ENCODE measurements around the gene FRYL. TPM values are rescaled to one million over a fixed set of nuclear protein-coding genes. Genes with fewer than 3 reads are reported as not detected.

The FRYL gene
- total RNA-seq (2021; ENCODE audit: unreplicated experiment), result 47.7 TPM
- 10.7 and 15.4 TPM in 2 replicates for polyA plus RNA-seq (2012)
- Bru-seq, nascent RNA, result percentile 83 among the genes with signal in this experiment
- percentile 75 among the genes with signal in this experiment for BruChase-seq, experiment 1, labeled RNA remaining after a 6-hour chase
- percentile 77 among the genes with signal in this experiment for BruChase-seq, experiment 2, labeled RNA remaining after a 2-hour chase
- long read RNA-seq, partial matches to known transcripts, result 6 of 9 reads
- long read RNA-seq, other reads (novel, unspliced or antisense), result 3 of 9 reads

GRCh38 chr4:48779998-48780864, at the start of gene FRYL:
Gene FRYL (minus strand): TSS chr4:48780279. CDS start chr4:48634410, 145,869 bp downstream.
- Histone ChIP-seq H2AFZ (ENCODE audit: low read depth, low read length, poor library complexity, severe bottlenecking) (peak within 1 kb of the TSS; percentile 70), H3K4me3 (replicated peaks in 1 of 2; ENCODE audit: low read depth in 1 of 2, low read length in 2 of 2) (peak within 1 kb of the TSS; percentile 68 to 71), H3K27me3 (ENCODE audit: insufficient read depth, low read length) (no peaks in the 10 kb centered on the region), H3K79me2 (ENCODE audit: insufficient read depth, low read length) (peaks cover 41% of the 10 kb centered on the region), H3K9me3 (ENCODE audit: control insufficient read depth in 1 of 2, insufficient read depth in 1 of 2, low read depth in 1 of 2, low read length in 2 of 2) (no peaks in the 10 kb centered on the region), H4K20me1 (ENCODE audit: insufficient read depth) (no peaks in the 10 kb centered on the region; the same call in 1 of the 2 replicates), H3K9me2 (ENCODE audit: insufficient read depth) (no peaks in the 10 kb centered on the region), H3K4me2 (ENCODE audit: low read length) (peak within 1 kb of the TSS; percentile 88), H3K9ac (ENCODE audit: low read length) (peak within 1 kb of the TSS; percentile 76), H3K27ac (ENCODE audit: low read depth, low read length) (peak within 1 kb of the TSS; percentile 86), H3K36me3 (ENCODE audit: control insufficient read depth in 1 of 2, insufficient read depth in 2 of 2, low read length in 2 of 2) (no peaks in the 10 kb centered on the region), H3K4me1 (ENCODE audit: control insufficient read depth in 1 of 2, insufficient read depth in 2 of 2, low read length in 2 of 2) (peaks cover 8 to 23% of the 10 kb centered on the region in 2 experiments)
- DNase-seq (ENCODE audit: low read depth, low spot score), result peak; percentile 99
- intact Hi-C loops (cut with micrococcal nuclease), result loop anchor here (5.0 kb wide), 3 partner anchors 52 to 203 kb away; partner anchors contain the start of gene OCIAD1
- RAD21 ChIA-PET (ENCODE audit: low non-redundant PET in 1 of 2, low total read pairs in 2 of 2, uncharacterized antibody in 2 of 2, unreplicated experiment in 2 of 2), result interaction anchor here (0.6 kb wide), 2 partner anchors 234 to 423 kb away, joined by 3 to 6 read pairs; no protein-coding TSS in a partner anchor
- peak; percentile 93 for ATAC-seq
- CTCF ChIA-PET, result interaction anchor here (0.9 to 1.0 kb wide), 2 partner anchors 201 to 202 kb away, joined by 3 to 5 read pairs; no protein-coding TSS in a partner anchor
- BruUV-seq (replicated peaks), result no TSS peak
- POLR2A ChIA-PET, result interaction anchor here (0.6 to 1.4 kb wide), 11 partner anchors 8 to 607 kb away, joined by 3 to 10 read pairs (median 3); partner anchors contain the start of genes OCIAD1 and SLAIN2
- TF ChIP-seq ELF1 (IDR thresholded peaks at IDR 0.05; ENCODE audit: borderline replicate concordance, low read depth) (peak; percentile 59), FOSL1 (IDR thresholded peaks at IDR 0.05; ENCODE audit: low read depth) (no peak; the same call in 1 of the 2 replicates), SP1 (IDR thresholded peaks at IDR 0.05; ENCODE audit: low read depth) (peak; percentile 99), EZH2phosphoT487 (IDR thresholded peaks at IDR 0.05; ENCODE audit: borderline replicate concordance) (no peak), YY1 (IDR thresholded peaks at IDR 0.05; ENCODE audit: extremely low read depth, insufficient replicate concordance, low read depth, low read length) (no peak), TCF7L2 (IDR thresholded peaks at IDR 0.05; ENCODE audit: borderline replicate concordance, extremely low read depth, insufficient read depth, insufficient read length) (no peak), ZFX (IDR thresholded peaks at IDR 0.05) (no peak), EGR1 (IDR thresholded peaks at IDR 0.05; ENCODE audit: low read depth) (no peak), CBX3 (IDR thresholded peaks at IDR 0.05; ENCODE audit: low read depth) (no peak; the same call in 1 of the 2 replicates), CEBPB (IDR thresholded peaks at IDR 0.05; ENCODE audit: low read depth) (no peak), MAX (IDR thresholded peaks at IDR 0.05) (no peak; the same call in 1 of the 2 replicates), REST (IDR thresholded peaks at IDR 0.05; ENCODE audit: low read depth) (no peak)
- TF ChIP-seq, protein P1, sequence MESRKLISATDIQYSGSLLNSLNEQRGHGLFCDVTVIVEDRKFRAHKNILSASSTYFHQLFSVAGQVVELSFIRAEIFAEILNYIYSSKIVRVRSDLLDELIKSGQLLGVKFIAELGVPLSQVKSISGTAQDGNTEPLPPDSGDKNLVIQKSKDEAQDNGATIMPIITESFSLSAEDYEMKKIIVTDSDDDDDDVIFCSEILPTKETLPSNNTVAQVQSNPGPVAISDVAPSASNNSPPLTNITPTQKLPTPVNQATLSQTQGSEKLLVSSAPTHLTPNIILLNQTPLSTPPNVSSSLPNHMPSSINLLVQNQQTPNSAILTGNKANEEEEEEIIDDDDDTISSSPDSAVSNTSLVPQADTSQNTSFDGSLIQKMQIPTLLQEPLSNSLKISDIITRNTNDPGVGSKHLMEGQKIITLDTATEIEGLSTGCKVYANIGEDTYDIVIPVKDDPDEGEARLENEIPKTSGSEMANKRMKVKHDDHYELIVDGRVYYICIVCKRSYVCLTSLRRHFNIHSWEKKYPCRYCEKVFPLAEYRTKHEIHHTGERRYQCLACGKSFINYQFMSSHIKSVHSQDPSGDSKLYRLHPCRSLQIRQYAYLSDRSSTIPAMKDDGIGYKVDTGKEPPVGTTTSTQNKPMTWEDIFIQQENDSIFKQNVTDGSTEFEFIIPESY (IDR thresholded peaks at IDR 0.05; ENCODE audit: extremely low read depth, insufficient replicate concordance, low read length), result no peak
- TF ChIP-seq, protein P2, sequence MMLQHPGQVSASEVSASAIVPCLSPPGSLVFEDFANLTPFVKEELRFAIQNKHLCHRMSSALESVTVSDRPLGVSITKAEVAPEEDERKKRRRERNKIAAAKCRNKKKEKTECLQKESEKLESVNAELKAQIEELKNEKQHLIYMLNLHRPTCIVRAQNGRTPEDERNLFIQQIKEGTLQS (IDR thresholded peaks at IDR 0.05), result no peak
- TF ChIP-seq, protein P3, sequence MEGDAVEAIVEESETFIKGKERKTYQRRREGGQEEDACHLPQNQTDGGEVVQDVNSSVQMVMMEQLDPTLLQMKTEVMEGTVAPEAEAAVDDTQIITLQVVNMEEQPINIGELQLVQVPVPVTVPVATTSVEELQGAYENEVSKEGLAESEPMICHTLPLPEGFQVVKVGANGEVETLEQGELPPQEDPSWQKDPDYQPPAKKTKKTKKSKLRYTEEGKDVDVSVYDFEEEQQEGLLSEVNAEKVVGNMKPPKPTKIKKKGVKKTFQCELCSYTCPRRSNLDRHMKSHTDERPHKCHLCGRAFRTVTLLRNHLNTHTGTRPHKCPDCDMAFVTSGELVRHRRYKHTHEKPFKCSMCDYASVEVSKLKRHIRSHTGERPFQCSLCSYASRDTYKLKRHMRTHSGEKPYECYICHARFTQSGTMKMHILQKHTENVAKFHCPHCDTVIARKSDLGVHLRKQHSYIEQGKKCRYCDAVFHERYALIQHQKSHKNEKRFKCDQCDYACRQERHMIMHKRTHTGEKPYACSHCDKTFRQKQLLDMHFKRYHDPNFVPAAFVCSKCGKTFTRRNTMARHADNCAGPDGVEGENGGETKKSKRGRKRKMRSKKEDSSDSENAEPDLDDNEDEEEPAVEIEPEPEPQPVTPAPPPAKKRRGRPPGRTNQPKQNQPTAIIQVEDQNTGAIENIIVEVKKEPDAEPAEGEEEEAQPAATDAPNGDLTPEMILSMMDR (IDR thresholded peaks at IDR 0.05 in 2 of 3, conservative IDR thresholded peaks at IDR 0.05 in 1 of 3; ENCODE audit: borderline replicate concordance in 1 of 3, insufficient read depth in 1 of 3, low read depth in 2 of 3, low read length in 2 of 3), result no peak

All from HCT116 (cell line).